Dedifferentiated amniotic fluid mesenchymal stem cell (primary cell): ENCODE data around the gene MCAT.

Source experiments
- DNase-seq: peaks from one replicate; pipeline ENCODE4 v3.0.0-alpha.2; 2016; ENCODE audit errors: extremely low spot score

Gene MCAT

GRCh38 chr22:43090130-43090789 lies 52.9 kb downstream of the MCAT start:
- DNase-seq, result peak; percentile 50

- DNase-seq, result peak; percentile 72
These were observed 54.0 kb downstream of the MCAT start, which contains the start of gene TTLL1 for GRCh38 chr22:43088984-43089717. Gene TTLL1 (minus strand): TSS chr22:43089391. CDS start chr22:43075586, 13,805 bp downstream.

- DNase-seq, result no peak
These were observed 54.6 kb downstream of the MCAT start for GRCh38 chr22:43088627-43088983.

GRCh38 chr22:43085658-43086606 lies 57.3 kb downstream of the MCAT start:
- no peak for DNase-seq
